ENCODE data around the gene TIAM2.

The TIAM2 gene

GRCh38 chr6:154953644-154954043, 41.5 kb upstream of the TIAM2 start:
- H3K4me3 ChIP-seq (ENCODE audit: low read length): no peak overlapping the region
- no peak overlapping the region for H3K4me2 ChIP-seq (ENCODE audit: low read depth, low read length)
- no peak overlapping the region for H3K27ac ChIP-seq (ENCODE audit: low read length)
- no peaks in the 10 kb centered on the region for H3K79me2 ChIP-seq (ENCODE audit: low read length)
- no peak overlapping the region for H2AFZ ChIP-seq (ENCODE audit: low read length)
- H3K9ac ChIP-seq (ENCODE audit: low read length): no peak overlapping the region
- DNase-seq: no peak
- TF ChIP-seq CTCF (IDR thresholded peaks at IDR 0.05; ENCODE audit: low read length) (no peak), EZH2phosphoT487 (IDR thresholded peaks at IDR 0.05; ENCODE audit: low read length) (no peak), EZH2 (optimal IDR thresholded peaks at IDR 0.05; ENCODE audit: low read depth, low read length) (no peak)
- H3K9me2 ChIP-seq (replicated peaks; ENCODE audit: insufficient read depth, low read length): no peaks in the 10 kb centered on the region
- no peaks in the 10 kb centered on the region for H3K36me3 ChIP-seq (replicated peaks; ENCODE audit: insufficient read depth, low read length)
- no peaks in the 10 kb centered on the region for H3F3A ChIP-seq (ENCODE audit: insufficient read depth, low read length)
- no peaks in the 10 kb centered on the region for H3K4me1 ChIP-seq (ENCODE audit: low read length)
- no peaks in the 10 kb centered on the region for H4K20me1 ChIP-seq (ENCODE audit: insufficient read depth, low read length)
- no peaks in the 10 kb centered on the region for H3K9me3 ChIP-seq (replicated peaks; ENCODE audit: insufficient read depth, low read length)
- no peaks in the 10 kb centered on the region for H3K27me3 ChIP-seq (replicated peaks; ENCODE audit: insufficient read depth, low read length)

- Histone ChIP-seq H3K27me3 (replicated peaks; ENCODE audit: insufficient read depth, low read length) (no peaks in the 10 kb centered on the region), H3F3A (ENCODE audit: insufficient read depth, low read length) (no peaks in the 10 kb centered on the region), H3K4me1 (ENCODE audit: low read length) (no peaks in the 10 kb centered on the region), H4K20me1 (ENCODE audit: insufficient read depth, low read length) (no peaks in the 10 kb centered on the region), H3K4me3 (ENCODE audit: low read length) (no peak overlapping the region), H3K9me2 (replicated peaks; ENCODE audit: insufficient read depth, low read length) (no peaks in the 10 kb centered on the region), H3K9me3 (replicated peaks; ENCODE audit: insufficient read depth, low read length) (no peaks in the 10 kb centered on the region), H2AFZ (ENCODE audit: low read length) (no peak overlapping the region), H3K4me2 (ENCODE audit: low read depth, low read length) (no peak overlapping the region), H3K36me3 (replicated peaks; ENCODE audit: insufficient read depth, low read length) (no peaks in the 10 kb centered on the region), H3K27ac (ENCODE audit: low read length) (no peak overlapping the region), H3K79me2 (ENCODE audit: low read length) (no peaks in the 10 kb centered on the region), H3K9ac (ENCODE audit: low read length) (no peak overlapping the region)
- TF ChIP-seq EZH2 (optimal IDR thresholded peaks at IDR 0.05; ENCODE audit: low read depth, low read length): no peak
- no peak for TF ChIP-seq CTCF (IDR thresholded peaks at IDR 0.05; ENCODE audit: low read length)
- no peak for TF ChIP-seq EZH2phosphoT487 (IDR thresholded peaks at IDR 0.05; ENCODE audit: low read length)
- no peak for DNase-seq
Measured at GRCh38 chr6:154954347-154954746, 40.8 kb upstream of the TIAM2 start.

- Histone ChIP-seq H3K9ac (ENCODE audit: low read length) (no peak overlapping the region), H4K20me1 (ENCODE audit: insufficient read depth, low read length) (no peaks in the 10 kb centered on the region), H3K4me2 (ENCODE audit: low read depth, low read length) (no peak overlapping the region), H3K4me3 (ENCODE audit: low read length) (no peak overlapping the region), H3K4me1 (ENCODE audit: low read length) (no peaks in the 10 kb centered on the region), H3K27ac (ENCODE audit: low read length) (no peak overlapping the region), H3K9me2 (replicated peaks; ENCODE audit: insufficient read depth, low read length) (no peaks in the 10 kb centered on the region), H3F3A (ENCODE audit: insufficient read depth, low read length) (no peaks in the 10 kb centered on the region), H3K9me3 (replicated peaks; ENCODE audit: insufficient read depth, low read length) (no peaks in the 10 kb centered on the region), H2AFZ (ENCODE audit: low read length) (no peak overlapping the region), H3K36me3 (replicated peaks; ENCODE audit: insufficient read depth, low read length) (no peaks in the 10 kb centered on the region), H3K79me2 (ENCODE audit: low read length) (no peaks in the 10 kb centered on the region), H3K27me3 (replicated peaks; ENCODE audit: insufficient read depth, low read length) (no peaks in the 10 kb centered on the region)
- TF ChIP-seq EZH2phosphoT487 (IDR thresholded peaks at IDR 0.05; ENCODE audit: low read length) (no peak), CTCF (IDR thresholded peaks at IDR 0.05; ENCODE audit: low read length) (no peak), EZH2 (optimal IDR thresholded peaks at IDR 0.05; ENCODE audit: low read depth, low read length) (no peak)
- DNase-seq: no peak
Measured at GRCh38 chr6:154956771-154957522, 38.2 kb upstream of the TIAM2 start.

Data from MM.1S (cell line).